ENCODE measurements around the gene ATP6V1G3.
"Not testable (repeated sequence)": the region's sequence is repeated elsewhere in the genome, so short reads cannot be mapped to it uniquely, and the experiment has no call there.

ATP6V1G3 gene

DNA sequence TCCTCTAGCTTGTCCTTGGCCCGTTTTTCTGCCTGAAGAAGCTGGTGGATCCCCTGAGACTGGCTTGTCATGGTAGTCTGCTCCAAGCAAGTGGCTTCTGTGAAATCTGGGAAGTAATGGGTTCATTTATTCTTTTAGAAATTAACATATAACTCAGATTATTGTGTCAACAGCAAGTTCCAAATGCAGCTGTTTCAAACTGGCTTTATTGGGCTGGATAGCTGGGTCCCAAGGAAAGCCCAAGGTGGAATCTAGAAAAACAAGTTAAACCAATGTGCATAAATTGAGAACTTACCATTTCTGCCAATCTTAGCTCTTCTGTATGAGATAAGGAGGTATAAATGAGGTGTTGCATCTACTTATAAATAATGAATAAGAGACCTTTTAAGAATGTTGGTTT, at the start of gene ATP6V1G3:
ATP6V1G3 (minus strand) TSS at position 101 of the 400 bp plus-strand sequence; CDS start at position 71, 30 bp downstream.
- in situ Hi-C loops (cut with MboI; ENCODE audit: low sequenced_read_pairs) = no loop called here

- in situ Hi-C loops (cut with MboI; ENCODE audit: low sequenced_read_pairs) = no loop called here
These were observed 48.4 kb upstream of the ATP6V1G3 start for GRCh38 chr1:198588845-198589244.

DNA sequence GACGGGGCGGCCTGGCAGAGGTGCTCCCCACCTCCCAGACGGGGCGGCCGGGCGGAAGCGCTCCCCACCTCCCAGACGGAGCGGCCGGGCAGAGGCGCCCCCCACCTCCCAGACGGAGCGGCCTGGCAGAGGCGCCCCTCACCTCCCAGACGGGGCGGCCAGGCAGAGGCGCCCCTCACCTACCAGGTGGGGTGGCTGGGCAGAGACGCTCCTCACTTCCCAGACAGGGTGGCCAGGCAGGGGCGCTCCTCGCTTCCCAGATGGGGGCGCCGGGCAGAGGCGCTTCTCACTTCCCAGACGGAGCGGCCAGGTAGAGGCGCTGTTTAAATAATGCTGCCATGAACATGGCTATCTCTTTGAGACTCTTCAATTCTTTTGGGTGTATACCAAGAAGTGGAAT, 43.7 kb upstream of the ATP6V1G3 start:
- in situ Hi-C loops (cut with MboI; ENCODE audit: low sequenced_read_pairs) = no loop called here

DNA sequence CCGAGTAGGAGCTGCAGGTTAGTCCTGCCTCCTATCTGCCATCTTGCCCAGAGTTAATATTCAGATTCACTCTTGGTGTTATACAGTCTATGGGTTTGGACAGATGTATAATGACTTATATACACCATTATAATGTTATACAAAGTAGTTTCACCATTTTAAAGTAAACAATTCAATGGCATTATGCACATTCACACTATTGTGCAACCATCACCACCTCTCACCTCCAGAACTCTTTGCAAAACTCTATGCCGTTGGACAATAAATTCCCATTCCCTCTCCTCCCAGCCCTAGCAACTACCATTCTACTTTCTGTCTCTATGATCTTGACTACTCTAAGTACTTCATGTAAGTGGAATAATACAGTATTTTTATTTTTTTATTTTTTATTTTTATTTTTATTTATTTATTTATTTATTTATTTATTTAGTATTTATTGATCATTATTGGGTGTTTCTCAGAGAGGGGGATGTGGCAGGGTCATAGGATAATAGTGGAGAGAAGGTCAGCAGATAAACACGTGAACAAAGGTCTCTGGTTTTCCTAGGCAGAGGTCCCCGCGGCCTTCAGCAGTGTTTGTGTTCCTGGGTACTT, 42.8 kb upstream of the ATP6V1G3 start:
- in situ Hi-C loops (cut with MboI; ENCODE audit: low sequenced_read_pairs) = not testable (repeated sequence)

DNA sequence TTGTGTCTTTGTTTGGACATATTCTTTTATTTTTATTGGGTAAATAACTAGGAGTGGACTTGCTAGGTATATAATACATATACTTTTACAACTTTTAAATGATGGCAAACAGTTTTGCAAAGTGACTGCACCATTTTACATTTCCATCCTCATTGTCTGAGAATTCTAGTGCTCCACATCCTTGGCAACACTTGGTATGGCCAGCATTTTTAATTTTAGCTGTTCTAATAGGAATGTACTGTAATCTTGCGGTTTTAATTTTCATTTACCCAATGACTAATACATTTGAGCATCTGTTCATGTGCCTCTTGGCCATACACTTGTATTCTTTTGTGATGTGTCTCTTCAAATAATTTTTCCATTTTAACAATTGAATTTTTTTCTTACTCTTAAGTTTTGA, 37.0 kb upstream of the ATP6V1G3 start:
- in situ Hi-C loops (cut with MboI; ENCODE audit: low sequenced_read_pairs) = no loop called here

DNA sequence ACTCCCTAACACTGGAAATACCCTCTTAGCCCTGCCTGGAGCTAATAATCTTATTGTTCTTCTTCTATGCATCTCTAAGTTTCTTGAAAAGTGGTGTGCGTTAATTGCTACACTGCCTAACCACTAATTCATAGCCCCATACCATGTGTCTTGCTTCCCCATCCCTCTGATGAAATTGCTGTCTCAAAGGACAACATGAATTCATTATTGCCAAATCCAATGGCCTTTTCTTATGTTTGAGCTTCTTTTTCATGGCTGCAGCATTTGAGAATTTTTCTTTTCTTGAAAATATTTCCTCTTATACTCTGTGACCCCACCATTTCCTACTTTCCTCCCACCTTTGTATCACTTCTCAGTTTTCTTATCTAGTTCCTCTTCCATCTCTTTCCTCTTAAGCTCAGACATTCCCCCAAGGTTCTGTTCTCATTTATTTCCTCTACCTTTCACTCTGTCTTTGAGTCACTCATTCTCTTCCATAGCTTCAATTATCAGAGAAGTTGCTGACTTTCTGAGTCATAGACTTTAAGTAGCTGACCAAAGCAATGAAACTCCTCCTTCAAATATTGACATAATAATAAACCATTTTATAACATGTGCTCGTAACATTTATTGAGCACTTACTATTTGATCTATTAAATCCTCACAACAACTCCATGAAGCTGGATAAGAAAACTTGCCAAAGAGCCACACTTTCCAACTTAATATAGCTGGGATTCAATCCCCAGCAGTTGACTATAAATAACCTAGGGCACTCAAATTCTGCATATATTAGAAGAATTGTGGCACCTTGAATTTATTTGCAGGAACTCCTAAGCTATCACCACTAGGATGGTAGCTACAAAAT, 35.5 kb upstream of the ATP6V1G3 start:
- in situ Hi-C loops (cut with MboI; ENCODE audit: low sequenced_read_pairs) = no loop called here

DNA sequence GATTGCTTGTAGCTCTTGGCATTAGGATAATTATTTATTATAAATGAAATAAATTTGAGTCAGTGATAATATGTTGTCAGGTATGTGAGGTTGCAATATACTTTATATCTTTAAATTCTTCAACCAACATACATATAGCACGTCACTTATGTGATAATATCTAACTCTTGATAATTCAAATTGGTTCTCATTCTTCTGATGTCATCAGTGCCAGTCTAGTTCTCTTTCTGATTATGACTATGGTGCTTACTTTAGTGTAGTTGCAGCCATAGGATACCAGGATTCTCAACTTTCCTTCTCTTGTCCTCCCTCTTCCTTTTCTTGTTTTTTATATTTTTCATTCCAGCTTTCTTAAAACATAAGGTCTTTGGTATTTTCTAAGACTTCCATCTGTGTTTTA, 34.8 kb upstream of the ATP6V1G3 start:
- in situ Hi-C loops (cut with MboI; ENCODE audit: low sequenced_read_pairs) = no loop called here

DNA sequence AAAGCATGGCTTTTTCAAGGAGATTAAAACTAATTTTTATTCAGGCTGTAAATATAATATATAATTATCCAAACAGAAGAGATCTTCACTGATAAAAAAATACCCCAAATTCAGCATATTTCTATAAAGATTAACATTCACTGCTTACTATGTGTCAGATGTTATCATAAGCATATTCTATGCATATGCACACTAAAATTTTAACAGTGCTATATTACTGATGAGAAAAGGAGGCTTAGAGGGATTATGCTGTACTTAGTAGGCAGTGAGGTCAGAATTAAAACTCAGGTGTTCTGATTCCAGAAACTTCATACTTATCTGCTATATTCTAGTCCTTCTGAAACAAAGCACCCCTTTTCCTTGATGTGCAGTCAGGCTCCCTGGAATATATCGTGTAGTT, 33.8 kb upstream of the ATP6V1G3 start:
- in situ Hi-C loops (cut with MboI; ENCODE audit: low sequenced_read_pairs) = no loop called here

GRCh38 chr1:198564716-198565115, 24.2 kb upstream of the ATP6V1G3 start:
- in situ Hi-C loops (cut with MboI; ENCODE audit: low sequenced_read_pairs) = no loop called here

- in situ Hi-C loops (cut with MboI; ENCODE audit: low sequenced_read_pairs) = no loop called here
These were observed 23.7 kb upstream of the ATP6V1G3 start for GRCh38 chr1:198564157-198564556.

DNA sequence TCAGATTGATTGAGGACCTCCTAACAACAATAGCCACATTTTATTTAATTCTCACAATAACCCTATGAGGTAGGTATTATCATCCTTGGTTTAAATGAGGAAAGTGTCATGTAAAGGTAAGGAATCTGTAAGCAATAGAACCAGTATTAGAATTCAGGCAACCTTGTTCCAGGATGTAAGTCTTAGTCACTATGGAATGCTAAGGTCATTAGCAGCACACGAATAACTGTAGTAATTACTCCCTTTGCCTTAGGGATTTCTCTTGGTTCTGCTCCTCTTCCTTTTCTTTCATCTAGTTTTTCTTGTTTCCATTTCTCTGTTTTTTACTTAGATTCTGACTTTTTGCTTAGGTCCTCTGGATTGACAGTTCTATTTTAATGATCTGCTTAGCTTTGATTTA, 23.1 kb upstream of the ATP6V1G3 start:
- in situ Hi-C loops (cut with MboI; ENCODE audit: low sequenced_read_pairs) = no loop called here

DNA sequence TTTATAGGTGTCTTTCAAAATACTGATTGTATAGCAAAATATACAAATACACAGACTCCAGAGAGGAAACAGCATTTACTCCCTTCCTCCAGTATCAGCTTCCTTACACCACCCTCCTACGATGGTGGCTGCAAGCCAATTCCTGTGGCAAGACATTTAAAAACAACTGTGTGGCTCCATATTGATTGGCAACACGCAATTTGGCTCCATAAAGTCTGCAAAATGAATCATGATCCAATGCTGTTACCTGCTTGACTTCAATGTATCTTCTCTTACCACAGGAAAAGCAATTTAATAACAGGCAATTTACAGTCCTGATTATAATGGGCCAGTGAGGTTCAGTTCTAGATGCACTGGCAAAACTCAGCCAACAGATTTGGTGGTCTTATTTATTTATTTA, 19.7 kb upstream of the ATP6V1G3 start:
- in situ Hi-C loops (cut with MboI; ENCODE audit: low sequenced_read_pairs) = no loop called here

DNA sequence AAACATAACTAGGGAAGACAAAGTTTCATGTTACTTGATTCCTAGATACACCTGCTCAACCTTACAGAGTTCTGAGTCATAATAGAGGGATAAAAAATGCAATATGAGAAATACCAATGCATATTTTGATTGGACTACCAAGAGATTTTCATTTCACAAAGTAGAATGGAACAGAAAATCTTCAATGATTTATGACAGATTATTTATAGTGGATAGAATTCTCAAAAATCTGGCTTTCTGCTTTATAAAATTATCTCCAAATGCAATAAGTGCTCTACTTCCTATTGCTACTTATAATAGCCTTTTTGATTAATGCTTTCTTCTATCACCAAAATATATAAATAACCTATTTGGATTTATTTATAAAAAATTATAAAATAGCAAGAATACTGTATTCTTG, 18.9 kb upstream of the ATP6V1G3 start:
- in situ Hi-C loops (cut with MboI; ENCODE audit: low sequenced_read_pairs) = no loop called here

- in situ Hi-C loops (cut with MboI; ENCODE audit: low sequenced_read_pairs) = no loop called here
These were observed 17.9 kb upstream of the ATP6V1G3 start for GRCh38 chr1:198558402-198558801.

DNA sequence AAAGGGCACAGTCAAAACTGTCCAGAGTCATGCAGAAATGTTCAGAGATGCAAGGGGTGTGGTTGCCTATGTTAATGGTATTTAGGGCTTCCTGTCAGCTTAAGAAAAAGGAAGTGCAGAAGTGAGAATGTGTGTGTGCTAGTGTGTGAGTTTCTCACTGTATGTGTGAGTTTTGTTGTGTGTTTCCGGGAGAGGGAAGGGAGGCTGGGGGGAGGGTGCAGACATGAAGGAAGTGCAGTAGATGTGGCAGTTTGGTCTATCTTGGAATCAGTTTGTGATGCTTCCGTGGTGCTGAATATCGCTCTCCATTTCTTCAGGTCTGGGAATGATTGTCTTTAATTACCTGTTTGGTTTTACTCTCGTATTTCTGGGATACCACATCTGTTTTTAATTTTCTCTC, 16.5 kb upstream of the ATP6V1G3 start:
- in situ Hi-C loops (cut with MboI; ENCODE audit: low sequenced_read_pairs) = no loop called here

GRCh38 chr1:198552668-198553416, 12.4 kb upstream of the ATP6V1G3 start:
- in situ Hi-C loops (cut with MboI; ENCODE audit: low sequenced_read_pairs) = no loop called here

GRCh38 chr1:198550941-198551524, 10.6 kb upstream of the ATP6V1G3 start:
- in situ Hi-C loops (cut with MboI; ENCODE audit: low sequenced_read_pairs) = no loop called here

DNA sequence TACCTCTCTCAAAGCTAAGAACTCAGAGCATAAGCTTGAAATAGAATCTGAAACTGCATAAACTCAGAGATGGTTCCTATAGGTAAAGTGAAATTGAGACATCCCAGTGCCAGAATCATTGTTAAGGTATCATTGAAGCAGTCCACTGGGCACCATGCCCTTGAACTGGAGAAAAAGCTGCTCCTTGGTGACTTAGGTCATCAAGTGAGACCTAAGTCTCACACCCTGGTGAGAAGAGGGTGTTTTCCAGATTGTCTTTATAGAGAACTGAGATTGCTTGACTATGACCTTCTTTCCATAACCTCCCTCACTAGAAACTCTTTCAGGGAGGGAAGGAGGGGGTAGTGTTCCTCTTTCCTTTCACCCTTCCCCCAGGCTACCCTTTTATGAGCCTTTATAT, 9.4 kb upstream of the ATP6V1G3 start:
- in situ Hi-C loops (cut with MboI; ENCODE audit: low sequenced_read_pairs) = no loop called here

DNA sequence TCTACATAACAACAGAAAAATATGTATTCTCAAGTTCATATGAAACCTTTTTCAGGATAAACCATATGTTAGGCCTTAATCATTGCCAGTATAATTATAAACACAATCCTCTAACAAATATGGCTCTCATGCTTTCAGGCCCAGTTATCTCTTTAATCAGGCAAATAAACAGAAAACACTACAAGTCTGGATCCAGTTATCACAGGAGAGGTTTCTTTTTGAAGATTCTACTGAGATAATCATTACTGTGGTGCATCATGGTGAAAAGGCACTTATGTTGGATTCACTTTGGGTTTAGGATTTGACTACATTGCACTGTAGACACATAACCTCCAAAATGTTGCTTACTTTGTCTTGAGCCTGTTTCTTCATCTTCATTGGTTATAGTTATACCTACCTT, 8.4 kb upstream of the ATP6V1G3 start:
- in situ Hi-C loops (cut with MboI; ENCODE audit: low sequenced_read_pairs) = no loop called here

DNA sequence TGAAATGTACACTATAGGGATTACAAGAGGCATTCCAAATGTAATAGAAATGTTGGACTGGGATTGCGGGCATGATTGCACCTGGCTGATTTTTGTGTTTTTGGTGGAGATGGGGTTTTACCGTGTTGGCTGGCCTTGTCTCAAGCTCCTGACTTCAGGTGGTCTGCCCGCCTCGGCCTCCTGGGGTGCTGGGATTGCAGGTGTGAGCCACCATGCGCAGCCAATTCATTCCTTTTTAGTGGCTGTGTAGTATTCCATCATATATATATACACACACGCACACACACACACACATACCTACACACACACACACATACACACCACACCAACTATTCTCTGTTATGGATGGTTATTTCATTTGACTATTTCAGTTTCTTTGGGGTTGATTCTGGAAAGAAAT, 4.7 kb upstream of the ATP6V1G3 start:
- in situ Hi-C loops (cut with MboI; ENCODE audit: low sequenced_read_pairs) = no loop called here

DNA sequence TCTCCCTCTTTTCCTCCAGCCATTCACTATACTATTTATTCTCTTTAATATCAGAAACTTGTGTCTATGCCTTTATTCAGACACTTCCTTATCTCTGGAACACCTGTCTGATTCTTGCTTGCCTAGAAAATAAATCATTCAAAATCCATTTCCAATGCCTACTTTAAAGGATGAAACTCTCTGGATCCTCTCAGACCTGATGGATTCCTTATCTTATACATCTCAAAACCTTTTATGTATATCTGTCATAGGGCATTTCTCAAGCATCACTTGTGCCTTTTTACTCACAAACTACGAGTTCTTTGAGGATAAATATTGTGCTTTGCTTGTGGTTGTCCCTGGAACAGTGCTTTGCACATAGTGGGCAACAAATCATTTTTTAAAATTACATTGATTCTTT, 3.8 kb upstream of the ATP6V1G3 start:
- in situ Hi-C loops (cut with MboI; ENCODE audit: low sequenced_read_pairs) = no loop called here

Measured in HL-60/S4 treated with retinoic acid at 250 ng/mL for 4 days and 3 days (cell line).